Sigmoid colon (tissue), 7 donors: ENCODE data around the gene TTYH1. TPM values are rescaled to one million over a fixed set of nuclear protein-coding genes. Genes with fewer than 3 reads are reported as not detected.

Experiments
- DNase-seq: peaks from one replicate; pipeline ENCODE4 v3.0.0-alpha.2; 2019
- H3K27ac ChIP-seq, 4 donors: fragments of 200-600 bp; sonication (generic); one replicate each; pipeline ENCODE4 v1.5.1; 2016 to 2019; ENCODE audit warnings: mild to moderate bottlenecking in 1 of 4
- H3K27me3 ChIP-seq, 3 donors: fragments of 200-600 bp; sonication (generic); one replicate each; pipeline ENCODE4 v1.5.1; 2019; ENCODE audit warnings: mild to moderate bottlenecking in 1 of 3
- H3K36me3 ChIP-seq, 4 donors: fragments of 200-600 bp; sonication (generic); one replicate each; pipeline ENCODE4 v1.5.1; 2016 to 2019
- H3K4me1 ChIP-seq, 4 donors: fragments of 200-600 bp; sonication (generic); one replicate each; pipeline ENCODE4 v1.5.1; 2017 to 2019
- H3K4me3 ChIP-seq, 4 donors: fragments of 200-600 bp; sonication (generic); one replicate each; pipeline ENCODE4 v1.5.1; 2017 to 2019; ENCODE audit warnings: mild to moderate bottlenecking in 2 of 4, moderate library complexity in 1 of 4
- H3K9me3 ChIP-seq, 4 donors: fragments of 200-600 bp in 3 of 4; sonication (generic) in 3 of 4; one replicate each; pipeline versions ENCODE4 v1.5.1 to v1.6.1; 2013 to 2019
- EP300 ChIP-seq, 4 donors: sonication (generic); formaldehyde crosslinking; IDR thresholded peaks; one replicate each; pipeline ENCODE4 v1.6.1; 2017; ENCODE audit warnings: antibody characterized with exemption in 4 of 4
- POLR2A ChIP-seq, 2 donors: fragments of 450-650 bp; IDR thresholded peaks; one replicate each; pipeline ENCODE4 v1.6.1; 2016; ENCODE audit warnings: antibody characterized with exemption in 2 of 2, mild to moderate bottlenecking in 2 of 2, moderate library complexity in 2 of 2
- POLR2AphosphoS5 ChIP-seq, 4 donors: sonication (generic); formaldehyde crosslinking; IDR thresholded peaks; one replicate each; pipeline ENCODE4 v1.6.1; 2017; ENCODE audit warnings: antibody characterized with exemption in 4 of 4
- WGBS, 2 donors: extraction: QIAGEN DNeasy Blood & Tissue Kit; methylation state at CpG; one replicate each; pipeline ENCODE4 v1.1.7; 2013; 5-methylcytosine and 5-hydroxymethylcytosine counted together
- intact Hi-C: fragments of 100-400 bp; cut with DNase I; formaldehyde crosslinking; loops from one replicate; pipeline ENCODE4 v1.15.1; 2023
- polyA plus RNA-seq, 3 donors: library from polyadenylated mRNA; stranded (reverse); fragments of 200-250 nt; gene quantifications; one replicate each; pipeline ENCODE4 v1.2.3, GENCODE V29; 2013
- total RNA-seq, 4 donors: library from RNA; depleted of rRNA; stranded (reverse); fragments of >200 nt; gene quantifications; one replicate each; pipeline ENCODE4 v1.1.0, GENCODE V29; 2016
- TF ChIP-seq, protein P1 (sequence below), 4 experiments: fragments of 450-650 bp in 3 of 4; fragments of 200-600 bp in 1 of 4; IDR thresholded peaks; one replicate each; pipeline ENCODE4 v1.5.1; 2016 to 2019; ENCODE audit warnings: antibody characterized with exemption in 4 of 4, mild to moderate bottlenecking in 3 of 4, moderate library complexity in 2 of 4
- donor health status: healthy with polysubstance abuse.
- donor health status: Bipolar disorder and iron deficiency.
- donor health status: healthy.

The TTYH1 gene
- total and polyA plus RNA-seq, 7 donors: 0.23 to 5.4 (median 2.5) TPM

DNA sequence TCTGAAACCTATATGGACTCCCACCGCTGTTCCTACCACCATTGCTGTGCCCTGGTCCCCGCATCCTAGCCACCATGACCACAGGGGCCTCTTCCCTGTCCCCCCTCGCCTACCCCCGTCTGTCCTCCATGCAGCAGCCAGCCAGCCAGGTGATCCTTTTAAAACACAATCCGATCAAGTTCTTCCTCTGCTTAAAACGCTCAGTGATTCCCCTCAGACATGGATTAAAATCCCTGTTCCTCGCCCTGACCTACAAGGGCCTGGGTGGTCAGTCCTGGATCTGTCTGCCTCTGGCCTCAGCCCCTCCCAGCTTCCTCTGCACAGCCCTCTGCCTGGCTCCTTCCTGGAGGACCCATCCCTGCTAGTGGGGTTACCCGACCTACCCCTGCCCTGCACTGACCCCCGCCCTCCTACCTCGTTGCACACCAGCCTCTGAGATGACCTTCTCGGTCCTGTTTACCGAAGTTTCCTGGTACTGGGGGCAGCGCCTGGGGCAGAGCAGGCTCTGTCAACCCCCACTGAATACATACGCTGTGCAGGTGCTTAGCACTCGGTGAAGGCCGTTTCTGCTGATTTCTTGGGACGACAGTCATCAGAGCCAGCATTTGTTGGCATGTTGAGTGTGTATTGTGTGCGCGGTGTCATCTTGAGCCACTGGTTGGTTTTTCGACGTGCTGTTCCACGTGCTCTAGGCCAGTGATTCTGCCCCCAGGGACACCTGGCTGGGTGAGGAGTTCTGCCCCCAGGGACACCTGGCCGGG is 19.0 kb downstream of the TTYH1 start:
- TF ChIP-seq POLR2AphosphoS5 (IDR thresholded peaks at IDR 0.05): peak in 1 of 4 donors; percentile 11
- TF ChIP-seq POLR2A (IDR thresholded peaks at IDR 0.05): no peak
- TF ChIP-seq EP300 (IDR thresholded peaks at IDR 0.05): no peak
- Histone ChIP-seq H3K4me1 (peaks cover 0 to 45% (median 38%) of the 10 kb centered on the region in 4 donors), H3K27ac (no peak overlapping the region), H3K27me3 (peaks cover 22 to 37% (median 33%) of the 10 kb centered on the region in 3 donors), H3K9me3 (no peaks in the 10 kb centered on the region), H3K36me3 (no peaks in the 10 kb centered on the region), H3K4me3 (no peak overlapping the region)
- 37 to 61% methylated on average over 23 of the region's 23 CpGs for WGBS, 2 donors
- intact Hi-C loops: no loop called here
- DNase-seq: peak; percentile 54

GRCh38 chr19:54434873-54435214 is 19.6 kb downstream of the TTYH1 start:
- DNase-seq: no peak
- intact Hi-C loops: no loop called here
- WGBS, 2 donors: 30 to 50% methylated on average over 11 of the region's 11 CpGs

DNA sequence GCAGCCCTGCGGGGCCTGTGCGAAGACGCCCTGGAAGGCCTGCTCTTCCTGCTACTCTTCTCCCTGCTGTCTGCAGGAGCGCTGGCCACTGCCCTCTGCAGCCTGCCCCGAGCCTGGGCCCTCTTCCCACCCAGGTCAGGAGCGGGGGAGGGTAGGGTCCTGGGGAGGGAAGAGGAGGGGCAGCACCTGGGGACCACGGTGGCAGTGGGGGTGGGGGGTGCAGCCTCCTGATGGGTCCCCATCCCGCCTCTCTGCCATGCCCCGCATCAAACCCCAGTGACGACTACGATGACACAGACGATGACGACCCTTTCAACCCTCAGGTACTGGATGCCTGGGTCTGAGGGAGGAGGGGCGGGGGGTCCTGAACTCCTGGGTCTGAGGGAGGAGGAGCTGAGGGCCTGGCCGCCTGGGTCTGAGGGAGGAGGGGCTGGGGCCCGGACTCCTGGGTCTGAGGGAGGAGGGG is 20.3 kb downstream of the TTYH1 start:
- TF ChIP-seq POLR2A (IDR thresholded peaks at IDR 0.05): no peak
- TF ChIP-seq POLR2AphosphoS5 (IDR thresholded peaks at IDR 0.05): peak in 1 of 4 donors; percentile 22
- TF ChIP-seq, protein P1, sequence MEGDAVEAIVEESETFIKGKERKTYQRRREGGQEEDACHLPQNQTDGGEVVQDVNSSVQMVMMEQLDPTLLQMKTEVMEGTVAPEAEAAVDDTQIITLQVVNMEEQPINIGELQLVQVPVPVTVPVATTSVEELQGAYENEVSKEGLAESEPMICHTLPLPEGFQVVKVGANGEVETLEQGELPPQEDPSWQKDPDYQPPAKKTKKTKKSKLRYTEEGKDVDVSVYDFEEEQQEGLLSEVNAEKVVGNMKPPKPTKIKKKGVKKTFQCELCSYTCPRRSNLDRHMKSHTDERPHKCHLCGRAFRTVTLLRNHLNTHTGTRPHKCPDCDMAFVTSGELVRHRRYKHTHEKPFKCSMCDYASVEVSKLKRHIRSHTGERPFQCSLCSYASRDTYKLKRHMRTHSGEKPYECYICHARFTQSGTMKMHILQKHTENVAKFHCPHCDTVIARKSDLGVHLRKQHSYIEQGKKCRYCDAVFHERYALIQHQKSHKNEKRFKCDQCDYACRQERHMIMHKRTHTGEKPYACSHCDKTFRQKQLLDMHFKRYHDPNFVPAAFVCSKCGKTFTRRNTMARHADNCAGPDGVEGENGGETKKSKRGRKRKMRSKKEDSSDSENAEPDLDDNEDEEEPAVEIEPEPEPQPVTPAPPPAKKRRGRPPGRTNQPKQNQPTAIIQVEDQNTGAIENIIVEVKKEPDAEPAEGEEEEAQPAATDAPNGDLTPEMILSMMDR (IDR thresholded peaks at IDR 0.05): no peak

More at GRCh38 chr19:54434873-54435214, 19.6 kb downstream of the TTYH1 start:
- H3K27ac ChIP-seq: no peak overlapping the region
- no peaks in the 10 kb centered on the region for H3K36me3 ChIP-seq
- peaks cover 0 to 44% (median 37%) of the 10 kb centered on the region in 4 donors for H3K4me1 ChIP-seq
- H3K27me3 ChIP-seq: peaks cover 20 to 31% (median 27%) of the 10 kb centered on the region in 3 donors
- H3K9me3 ChIP-seq: no peaks in the 10 kb centered on the region
- no peak overlapping the region for H3K4me3 ChIP-seq
- TF ChIP-seq POLR2A (IDR thresholded peaks at IDR 0.05) (no peak), EP300 (IDR thresholded peaks at IDR 0.05) (no peak), POLR2AphosphoS5 (IDR thresholded peaks at IDR 0.05) (no peak)
- TF ChIP-seq, protein P1 (IDR thresholded peaks at IDR 0.05): no peak

GRCh38 chr19:54436031-54436523 is 20.8 kb downstream of the TTYH1 start:
- Histone ChIP-seq H3K4me3 (no peak overlapping the region), H3K9me3 (no peaks in the 10 kb centered on the region), H3K27ac (peak overlapping the region in 1 of 4 donors; percentile 16), H3K36me3 (no peaks in the 10 kb centered on the region), H3K27me3 (peaks cover 8 to 19% (median 15%) of the 10 kb centered on the region in 3 donors), H3K4me1 (peaks cover 0 to 32% (median 25%) of the 10 kb centered on the region in 4 donors)
- DNase-seq: no peak
- TF ChIP-seq, protein P1 (IDR thresholded peaks at IDR 0.05): no peak
- TF ChIP-seq POLR2A (IDR thresholded peaks at IDR 0.05) (no peak), POLR2AphosphoS5 (IDR thresholded peaks at IDR 0.05) (no peak), EP300 (IDR thresholded peaks at IDR 0.05) (no peak)
- 76 to 77% methylated on average over 15 of the region's 15 CpGs for WGBS, 2 donors
- intact Hi-C loops: no loop called here

More for the DNA sequence above, 20.3 kb downstream of the TTYH1 start:
- no peak for DNase-seq
- H3K4me3 ChIP-seq: no peak overlapping the region
- H3K9me3 ChIP-seq: no peaks in the 10 kb centered on the region
- intact Hi-C loops: no loop called here
- H3K4me1 ChIP-seq: peaks cover 0 to 37% (median 30%) of the 10 kb centered on the region in 4 donors
- H3K36me3 ChIP-seq: no peaks in the 10 kb centered on the region
- WGBS, 2 donors: 61 to 64% methylated on average over 16 of the region's 16 CpGs
- H3K27ac ChIP-seq: no peak overlapping the region
- peaks cover 13 to 24% (median 20%) of the 10 kb centered on the region in 3 donors for H3K27me3 ChIP-seq

GRCh38 chr19:54436628-54437252 is 21.5 kb downstream of the TTYH1 start:
- TF ChIP-seq EP300 (IDR thresholded peaks at IDR 0.05) (no peak), POLR2A (IDR thresholded peaks at IDR 0.05) (no peak), POLR2AphosphoS5 (IDR thresholded peaks at IDR 0.05) (no peak)
- TF ChIP-seq, protein P1 (IDR thresholded peaks at IDR 0.05): no peak
- 82 to 91% methylated on average over 10 of the region's 10 CpGs for WGBS, 2 donors
- Histone ChIP-seq H3K36me3 (no peaks in the 10 kb centered on the region), H3K4me3 (no peak overlapping the region), H3K27me3 (peaks cover 3 to 12% (median 8%) of the 10 kb centered on the region in 3 donors), H3K27ac (peak overlapping the region in 1 of 4 donors; percentile 16), H3K9me3 (no peaks in the 10 kb centered on the region), H3K4me1 (peaks cover 0 to 26% (median 23%) of the 10 kb centered on the region in 4 donors)
- intact Hi-C loops: no loop called here
- no peak for DNase-seq
